Activated naive CD4-positive, alpha-beta T cell treated with anti-CD3 and anti-CD28 coated beads, Interleukin-2, amount 50 U/mL, for 72 hours (primary cell): ENCODE measurements around the gene TMC5. TPM values are rescaled to one million over a fixed set of nuclear protein-coding genes. Genes with fewer than 3 reads are reported as not detected.
"Not testable (repeated sequence)": the region's sequence is repeated elsewhere in the genome, so short reads cannot be mapped to it uniquely, and the experiment has no call there.

Experiments
- ATAC-seq, 2 donors: fragments of 150-1000 bp; cut with Tn5 transposase; 2 replicates each; pipeline ENCODE4 v1.10.0; 2021; ENCODE audit warnings: mild to moderate bottlenecking in 2 of 2, moderate library complexity in 2 of 2
- DNase-seq, 2 donors: peaks; one replicate each; pipeline ENCODE4 v3.0.0; 2021 to 2022; ENCODE audit warnings: low spot score in 2 of 2
- H3K27ac Mint-ChIP-seq, 2 donors: one replicate each; pipeline ENCODE4 v1.8.0; 2022; ENCODE audit warnings: mild to moderate bottlenecking in 2 of 2, mixed read lengths in 2 of 2
- H3K36me3 Mint-ChIP-seq, 2 donors: one replicate each; pipeline ENCODE4 v1.8.0; 2022; ENCODE audit warnings: mixed read lengths in 2 of 2
- H3K9me3 Mint-ChIP-seq, 2 donors: one replicate each; pipeline ENCODE4 v1.8.0; 2022; ENCODE audit warnings: mixed read lengths in 2 of 2
- total RNA-seq, 2 donors: library from RNA; stranded (reverse); gene quantifications; one replicate each; pipeline ENCODE4 v1.2.3, GENCODE V29; 2022

TMC5 gene, protein sequence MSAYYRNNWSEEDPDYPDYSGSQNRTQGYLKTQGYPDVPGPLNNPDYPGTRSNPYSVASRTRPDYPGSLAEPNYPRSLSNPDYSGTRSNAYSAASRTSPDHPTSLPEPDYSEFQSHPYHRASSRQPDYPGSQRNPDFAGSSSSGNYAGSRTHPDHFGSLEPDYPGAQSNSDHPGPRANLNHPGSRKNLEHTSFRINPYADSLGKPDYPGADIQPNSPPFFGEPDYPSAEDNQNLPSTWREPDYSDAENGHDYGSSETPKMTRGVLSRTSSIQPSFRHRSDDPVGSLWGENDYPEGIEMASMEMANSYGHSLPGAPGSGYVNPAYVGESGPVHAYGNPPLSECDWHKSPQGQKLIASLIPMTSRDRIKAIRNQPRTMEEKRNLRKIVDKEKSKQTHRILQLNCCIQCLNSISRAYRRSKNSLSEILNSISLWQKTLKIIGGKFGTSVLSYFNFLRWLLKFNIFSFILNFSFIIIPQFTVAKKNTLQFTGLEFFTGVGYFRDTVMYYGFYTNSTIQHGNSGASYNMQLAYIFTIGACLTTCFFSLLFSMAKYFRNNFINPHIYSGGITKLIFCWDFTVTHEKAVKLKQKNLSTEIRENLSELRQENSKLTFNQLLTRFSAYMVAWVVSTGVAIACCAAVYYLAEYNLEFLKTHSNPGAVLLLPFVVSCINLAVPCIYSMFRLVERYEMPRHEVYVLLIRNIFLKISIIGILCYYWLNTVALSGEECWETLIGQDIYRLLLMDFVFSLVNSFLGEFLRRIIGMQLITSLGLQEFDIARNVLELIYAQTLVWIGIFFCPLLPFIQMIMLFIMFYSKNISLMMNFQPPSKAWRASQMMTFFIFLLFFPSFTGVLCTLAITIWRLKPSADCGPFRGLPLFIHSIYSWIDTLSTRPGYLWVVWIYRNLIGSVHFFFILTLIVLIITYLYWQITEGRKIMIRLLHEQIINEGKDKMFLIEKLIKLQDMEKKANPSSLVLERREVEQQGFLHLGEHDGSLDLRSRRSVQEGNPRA
- total RNA-seq: not detected

DNA sequence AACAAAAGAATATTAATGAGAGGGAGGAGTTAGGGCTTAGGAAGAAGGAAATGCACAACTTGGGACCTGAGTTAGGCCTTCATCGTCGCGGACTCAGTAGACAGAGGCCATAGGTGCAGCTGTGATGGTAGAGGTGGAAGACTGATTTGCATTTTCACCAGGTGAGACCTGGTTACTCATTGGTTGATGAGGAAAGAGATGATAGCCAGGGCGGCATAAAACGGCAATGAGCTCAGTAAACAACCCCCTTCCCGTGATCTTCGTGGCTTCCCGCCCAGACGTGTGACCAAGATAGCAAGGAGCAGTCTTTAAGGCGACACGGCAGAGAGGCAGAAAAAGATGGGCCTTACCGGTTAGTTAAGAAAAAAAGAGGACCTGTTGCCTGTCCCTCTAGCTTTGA lies at the start of gene TMC5:
TSS of gene TMC5 (plus strand) at position 244 of the 400 bp plus-strand sequence. CDS start 22,156 bp downstream, outside the sequence.
- peaks cover 6 to 9% of the 10 kb centered on the region in 2 donors for H3K9me3 Mint-ChIP-seq
- DNase-seq: no peak
- H3K27ac Mint-ChIP-seq: peak within 1 kb of the TSS in 1 of 2 donors; percentile 19
- peaks cover 0 to 4% of the 10 kb centered on the region in 2 donors for H3K36me3 Mint-ChIP-seq
- no peak for ATAC-seq

DNA sequence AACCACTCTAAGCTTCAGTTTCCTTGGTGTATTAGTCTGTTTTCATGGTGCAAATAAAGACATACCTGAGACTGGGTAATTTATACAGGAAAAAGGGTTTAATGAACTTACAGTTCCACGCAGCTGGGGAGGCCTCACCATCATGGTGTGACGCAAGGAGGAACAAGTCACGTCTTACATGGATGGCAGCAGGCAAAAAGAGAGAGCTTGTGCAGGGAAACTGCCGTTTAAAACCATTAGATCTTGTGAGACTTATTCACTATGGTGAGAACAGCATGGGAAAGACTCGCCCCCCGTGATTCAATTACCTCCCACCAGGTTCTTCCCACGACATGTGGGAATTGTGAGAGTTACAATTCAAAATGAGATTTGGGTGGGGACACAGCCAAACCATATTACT lies 45.1 kb upstream of the TMC5 start:
- not testable (repeated sequence) for ATAC-seq, H3K9me3 Mint-ChIP-seq, H3K36me3 Mint-ChIP-seq, H3K27ac Mint-ChIP-seq, DNase-seq

DNA sequence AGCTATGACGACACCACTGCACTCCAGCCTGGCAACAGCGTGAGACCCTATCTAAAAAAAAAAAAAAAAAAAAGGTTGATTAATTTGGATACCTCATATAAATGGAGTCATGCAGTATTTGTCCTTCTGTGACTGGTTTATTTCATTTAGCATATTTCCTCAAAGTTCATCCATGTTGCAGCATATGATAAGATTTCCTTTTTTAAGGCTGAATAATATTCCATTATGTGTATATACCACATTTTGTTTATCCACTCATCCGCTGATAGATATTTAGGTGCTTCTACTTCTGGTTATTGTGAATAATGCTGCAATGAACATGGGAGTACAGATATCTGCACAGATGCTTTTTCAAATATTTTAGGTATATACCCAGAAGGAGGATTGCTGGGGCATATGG lies 43.3 kb upstream of the TMC5 start:
- no peak overlapping the region for H3K27ac Mint-ChIP-seq
- no peak for DNase-seq
- no peaks in the 10 kb centered on the region for H3K9me3 Mint-ChIP-seq
- ATAC-seq: no peak
- H3K36me3 Mint-ChIP-seq: no peaks in the 10 kb centered on the region

DNA sequence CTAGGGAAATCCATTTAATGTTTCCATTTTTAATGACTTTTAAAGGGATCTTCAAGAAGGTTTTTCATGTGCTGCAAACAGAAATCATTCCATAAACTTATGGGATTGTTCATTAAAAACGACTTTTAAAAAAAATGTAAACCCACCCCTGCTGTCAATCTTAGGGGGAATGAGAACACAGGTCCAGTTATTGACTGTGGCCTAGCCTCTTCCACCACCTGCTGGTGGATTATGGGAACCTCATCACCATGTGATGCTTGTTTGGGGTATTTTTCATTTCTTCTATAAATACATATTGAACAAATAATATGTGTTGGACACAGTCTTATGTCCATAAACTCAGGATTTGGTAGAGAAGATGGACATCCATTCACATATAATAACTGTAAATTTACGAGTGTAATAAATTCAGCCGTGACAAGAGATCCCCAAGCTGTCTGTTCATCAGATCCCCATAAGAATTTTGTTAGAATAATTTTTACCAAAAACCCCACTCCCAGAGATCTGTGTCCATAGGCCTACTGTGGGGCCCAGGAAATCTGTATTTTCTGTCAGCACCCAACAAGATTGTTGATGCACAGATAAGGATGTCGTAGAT lies 42.0 kb upstream of the TMC5 start:
- no peaks in the 10 kb centered on the region for H3K9me3 Mint-ChIP-seq
- ATAC-seq: peak in 1 of 2 donors; percentile 61
- no peaks in the 10 kb centered on the region for H3K36me3 Mint-ChIP-seq
- no peak overlapping the region for H3K27ac Mint-ChIP-seq
- peak in 1 of 2 donors; percentile 27 for DNase-seq

- Mint-ChIP-seq H3K36me3 (no peaks in the 10 kb centered on the region), H3K27ac (no peak overlapping the region), H3K9me3 (no peaks in the 10 kb centered on the region)
- ATAC-seq (no peak), DNase-seq (no peak)
Measured at GRCh38 chr16:19377864-19378263, 39.8 kb upstream of the TMC5 start.

DNA sequence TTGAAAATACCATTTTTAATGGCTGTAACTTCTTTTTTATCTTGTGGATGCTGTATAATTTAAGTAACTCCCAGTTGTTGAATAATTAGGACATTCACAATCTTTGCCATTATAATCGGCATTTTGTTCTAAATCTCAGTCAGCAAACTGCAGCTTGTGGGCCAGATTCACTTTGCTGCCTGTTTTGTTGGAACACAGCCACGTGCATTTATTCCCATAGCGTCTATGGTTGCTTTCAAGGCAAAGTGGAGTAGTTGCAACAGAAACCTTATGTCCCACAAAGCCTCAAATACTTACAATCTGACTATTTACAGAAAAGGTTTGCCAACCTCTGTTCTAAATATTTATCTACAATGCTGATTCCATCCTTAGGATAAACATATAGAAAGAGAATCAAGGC lies 39.2 kb upstream of the TMC5 start:
- Mint-ChIP-seq H3K36me3 (no peaks in the 10 kb centered on the region), H3K9me3 (no peaks in the 10 kb centered on the region), H3K27ac (no peak overlapping the region)
- ATAC-seq: no peak
- DNase-seq: no peak

GRCh38 chr16:19379838-19380237 lies 37.8 kb upstream of the TMC5 start:
- H3K36me3 Mint-ChIP-seq: no peaks in the 10 kb centered on the region
- DNase-seq (no peak), ATAC-seq (no peak)
- no peaks in the 10 kb centered on the region for H3K9me3 Mint-ChIP-seq
- H3K27ac Mint-ChIP-seq: no peak overlapping the region

- ATAC-seq (no peak), DNase-seq (no peak)
- Mint-ChIP-seq H3K27ac (no peak overlapping the region), H3K36me3 (no peaks in the 10 kb centered on the region), H3K9me3 (no peaks in the 10 kb centered on the region)
Measured at GRCh38 chr16:19380328-19380727, 37.4 kb upstream of the TMC5 start.

- DNase-seq (no peak), ATAC-seq (no peak)
- no peaks in the 10 kb centered on the region for H3K9me3 Mint-ChIP-seq
- no peaks in the 10 kb centered on the region for H3K36me3 Mint-ChIP-seq
- H3K27ac Mint-ChIP-seq: no peak overlapping the region
Measured at GRCh38 chr16:19382084-19382801, 35.4 kb upstream of the TMC5 start.

- H3K9me3 Mint-ChIP-seq: no peaks in the 10 kb centered on the region
- DNase-seq (no peak), ATAC-seq (no peak)
- H3K27ac Mint-ChIP-seq: no peak overlapping the region
- no peaks in the 10 kb centered on the region for H3K36me3 Mint-ChIP-seq
Measured at GRCh38 chr16:19382887-19383816, 34.5 kb upstream of the TMC5 start.

DNA sequence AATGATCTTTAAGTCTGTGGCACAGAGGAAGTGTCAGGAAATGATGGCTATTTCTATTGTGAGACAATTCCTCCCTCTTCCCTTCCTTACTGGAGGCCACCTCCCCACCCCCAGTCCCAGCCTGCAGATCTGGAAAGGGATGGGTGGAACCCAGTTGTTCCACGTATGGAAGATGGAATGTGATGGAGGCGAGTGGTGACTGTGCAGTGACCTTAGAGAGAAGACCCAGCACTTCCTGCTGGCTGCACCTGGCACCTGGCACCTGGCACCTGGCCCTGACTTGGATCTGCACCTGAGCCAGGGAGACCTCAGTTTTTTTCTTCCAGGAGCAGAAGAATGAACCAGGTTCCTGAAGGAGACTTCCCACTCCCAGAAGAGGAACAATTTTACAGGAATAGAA lies 33.0 kb upstream of the TMC5 start:
- DNase-seq (no peak), ATAC-seq (no peak)
- Mint-ChIP-seq H3K9me3 (no peaks in the 10 kb centered on the region), H3K36me3 (no peaks in the 10 kb centered on the region), H3K27ac (no peak overlapping the region)

DNA sequence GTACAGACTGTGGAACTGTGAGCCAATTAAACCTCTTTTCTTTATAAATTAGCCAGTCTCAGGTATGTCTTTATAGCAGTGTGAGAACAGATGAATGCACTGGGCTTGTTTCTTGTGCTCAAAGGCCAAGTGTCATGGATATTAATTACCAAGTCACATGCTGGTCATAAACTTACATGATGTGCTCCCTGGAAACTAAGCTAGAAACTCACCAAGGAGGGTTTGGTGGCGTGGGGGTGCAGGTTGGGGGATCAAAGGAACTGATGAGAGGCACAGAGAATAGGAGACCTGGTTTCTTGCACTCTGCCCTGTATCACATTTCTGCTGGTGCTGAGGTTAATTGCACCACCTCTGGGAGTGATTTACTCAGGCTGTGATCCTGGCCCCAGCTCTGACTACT lies 31.2 kb upstream of the TMC5 start:
- ATAC-seq (no peak), DNase-seq (no peak)
- H3K27ac Mint-ChIP-seq: no peak overlapping the region
- H3K36me3 Mint-ChIP-seq: peaks cover 0 to 6% of the 10 kb centered on the region in 2 donors
- no peaks in the 10 kb centered on the region for H3K9me3 Mint-ChIP-seq

DNA sequence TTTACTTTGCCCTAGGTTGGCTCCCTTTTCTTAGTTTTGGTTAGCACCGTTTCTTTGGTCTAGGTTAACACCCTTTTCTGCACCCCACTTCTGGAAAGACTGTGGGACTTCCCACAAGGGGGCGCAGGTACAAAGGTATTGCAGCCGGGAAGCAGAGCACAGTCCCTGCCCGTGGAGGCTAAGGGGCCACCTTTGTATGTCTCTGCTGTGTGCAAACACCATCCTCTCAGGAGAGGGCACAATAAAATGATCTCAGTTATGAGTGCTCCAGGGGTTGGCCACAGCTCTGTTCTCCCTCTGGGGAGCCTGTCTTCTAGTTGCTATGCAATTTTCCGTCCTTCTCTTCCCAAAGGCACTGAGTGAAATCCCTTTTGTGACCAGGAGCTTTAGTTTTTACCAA lies 28.4 kb upstream of the TMC5 start:
- Mint-ChIP-seq H3K9me3 (no peaks in the 10 kb centered on the region), H3K36me3 (peaks cover 0 to 6% of the 10 kb centered on the region in 2 donors), H3K27ac (no peak overlapping the region)
- ATAC-seq (peak; percentile 48 to 78), DNase-seq (peak in 1 of 2 donors; percentile 63)

DNA sequence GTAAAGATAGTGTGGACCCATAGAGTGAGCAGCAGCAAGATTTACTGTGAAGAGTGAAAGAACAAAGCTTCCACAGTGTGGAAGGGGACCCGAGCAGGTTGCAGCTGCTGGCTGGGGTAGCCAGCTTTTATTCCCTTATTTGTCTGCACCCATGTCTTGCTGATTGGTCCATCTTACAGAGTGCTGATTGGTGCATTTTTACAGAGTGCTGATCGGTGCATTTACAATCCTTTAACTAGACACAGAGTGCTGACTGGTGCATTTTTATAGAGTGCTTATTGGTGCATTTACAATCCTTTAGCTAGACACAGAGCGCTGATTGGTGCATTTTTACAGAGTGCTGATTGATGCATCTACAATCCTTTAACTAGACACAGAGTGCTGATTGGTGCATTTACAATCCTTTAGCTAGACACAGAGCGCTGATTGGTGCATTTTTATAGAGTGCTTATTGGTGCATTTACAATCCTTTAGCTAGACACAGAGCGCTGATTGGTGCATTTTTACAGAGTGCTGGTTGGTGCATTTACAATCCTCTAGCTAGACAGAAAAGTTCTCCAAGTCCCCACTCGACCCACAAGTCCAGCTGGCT lies 26.4 kb upstream of the TMC5 start:
- not testable (repeated sequence) for ATAC-seq, H3K27ac Mint-ChIP-seq, H3K36me3 Mint-ChIP-seq, H3K9me3 Mint-ChIP-seq, DNase-seq

GRCh38 chr16:19392352-19392751 lies 25.3 kb upstream of the TMC5 start:
- Mint-ChIP-seq H3K36me3 (peaks cover 0 to 6% of the 10 kb centered on the region in 2 donors), H3K27ac (no peak overlapping the region), H3K9me3 (no peaks in the 10 kb centered on the region)
- ATAC-seq (no peak), DNase-seq (no peak)
